NCI-H146 treated with DMSO at 0.1 percent for 48 hours (cell line): ENCODE measurements around the gene FHOD3.

Experiments
- DNase-seq: peaks from one replicate; lab custom pipeline; 2025; ENCODE audit not compliant: unreplicated experiment; lab: John Stamatoyannopoulos, UW

The FHOD3 gene

DNA sequence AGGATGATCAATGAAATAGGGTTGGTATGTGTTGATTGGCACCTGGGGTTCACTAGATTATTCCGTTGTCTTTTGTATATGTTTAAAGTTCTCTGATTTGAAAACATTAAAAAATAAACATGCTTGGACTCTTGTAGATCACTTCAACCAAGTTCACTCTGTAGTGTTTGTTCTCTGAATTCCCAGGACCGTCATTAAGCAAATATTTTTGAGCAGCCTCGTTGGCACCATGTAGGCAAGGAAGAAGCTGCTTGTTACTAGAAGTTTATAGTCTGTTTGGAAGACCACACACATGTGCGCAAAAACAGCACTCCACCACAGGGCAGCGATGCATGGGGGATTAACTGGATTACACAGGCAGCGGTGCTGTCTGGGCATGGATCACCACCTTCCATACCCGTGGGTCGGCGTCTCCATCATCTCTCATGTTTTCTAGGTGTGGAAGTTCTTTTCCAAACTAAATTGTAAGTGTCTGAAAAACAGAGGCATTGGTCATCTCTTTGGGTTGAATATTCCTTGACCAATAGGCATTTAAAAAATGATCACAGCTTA is 212.2 kb downstream of the FHOD3 start:
- no peak for DNase-seq

DNA sequence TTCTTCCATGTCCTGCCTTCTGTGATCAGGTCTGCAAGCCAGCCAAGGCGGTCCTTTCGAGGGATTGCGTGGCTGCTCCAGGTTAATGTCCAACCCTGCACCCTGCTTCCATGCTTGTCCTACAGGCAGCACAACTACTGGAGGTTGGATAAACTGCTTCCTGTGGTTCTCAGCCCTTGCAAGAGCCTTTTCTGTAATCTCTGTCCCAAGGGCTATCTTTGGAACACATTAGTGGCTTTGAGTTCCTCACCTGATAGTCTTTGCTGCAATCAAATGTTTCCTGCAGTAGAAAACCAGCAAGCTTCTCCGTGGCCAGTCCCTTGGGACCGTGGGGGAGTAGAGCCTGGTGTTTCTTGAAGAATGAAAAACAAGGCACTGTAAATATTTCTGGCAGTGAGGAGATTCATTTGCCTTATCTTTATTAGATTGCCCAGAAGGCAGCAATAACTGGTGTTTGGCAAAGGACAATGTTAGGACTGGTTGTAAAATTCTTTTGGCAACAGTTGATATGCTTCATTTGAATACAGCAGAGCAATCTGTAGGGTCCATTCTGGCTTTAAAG is 214.4 kb downstream of the FHOD3 start:
- DNase-seq: no peak

DNA sequence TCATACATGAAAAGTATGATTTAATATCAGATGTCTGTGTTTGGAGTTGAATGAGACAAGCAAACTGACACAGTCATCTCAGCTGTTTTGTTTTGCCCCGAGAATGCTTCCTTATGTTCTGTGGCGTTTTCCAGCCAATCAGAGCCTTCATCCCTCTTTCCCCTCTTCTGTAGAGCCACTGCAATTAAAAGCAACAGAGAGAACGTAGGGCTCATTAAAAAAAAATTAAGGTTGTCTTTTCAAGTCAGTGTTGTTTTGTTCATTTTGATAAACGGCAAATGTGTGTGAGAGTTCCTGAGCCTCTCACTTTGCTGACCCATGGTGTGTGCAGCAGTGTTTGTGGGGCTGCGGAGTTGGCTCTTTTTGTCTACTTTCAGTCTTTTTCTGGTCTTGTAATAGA is 216.0 kb downstream of the FHOD3 start:
- no peak for DNase-seq

DNA sequence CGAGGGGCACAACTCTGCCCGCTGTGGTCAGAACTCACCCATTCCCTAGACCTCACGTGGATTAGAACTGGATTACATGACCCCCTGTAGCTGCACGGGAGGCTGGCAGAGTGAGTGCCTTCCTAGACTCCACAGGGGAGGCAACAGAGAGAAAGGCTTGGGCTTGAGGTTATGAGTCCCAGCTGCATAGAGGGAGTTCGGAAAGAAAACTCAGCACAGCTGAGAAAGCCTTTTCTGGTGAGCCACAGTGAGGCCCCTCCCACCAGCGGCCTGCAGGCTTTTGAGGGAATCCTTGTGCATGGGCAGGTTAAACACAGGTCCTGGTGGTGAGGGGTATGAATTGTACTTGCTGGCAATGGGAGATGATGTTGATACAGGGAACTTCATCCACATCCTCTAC is 217.3 kb downstream of the FHOD3 start:
- DNase-seq: no peak

DNA sequence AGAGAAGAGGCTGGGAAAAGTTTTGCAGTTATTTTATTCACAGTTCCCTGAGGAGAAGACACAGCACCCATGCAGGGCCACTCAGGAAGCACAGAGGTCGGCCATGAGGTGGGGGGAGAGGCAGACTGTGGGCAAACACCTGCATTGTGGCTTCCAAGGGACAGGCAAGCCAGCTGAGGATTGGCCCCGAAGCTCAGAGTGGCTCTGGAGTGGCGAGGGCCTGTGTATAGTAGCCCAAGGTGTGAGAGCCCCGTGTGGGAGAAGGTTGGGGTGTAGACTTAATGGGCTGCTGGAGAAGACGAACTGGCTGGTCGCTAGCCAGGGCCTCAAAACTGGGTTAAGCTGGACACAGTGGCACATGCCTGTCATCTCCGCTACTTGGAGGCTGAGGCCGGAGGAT is 218.7 kb downstream of the FHOD3 start:
- DNase-seq: no peak

DNA sequence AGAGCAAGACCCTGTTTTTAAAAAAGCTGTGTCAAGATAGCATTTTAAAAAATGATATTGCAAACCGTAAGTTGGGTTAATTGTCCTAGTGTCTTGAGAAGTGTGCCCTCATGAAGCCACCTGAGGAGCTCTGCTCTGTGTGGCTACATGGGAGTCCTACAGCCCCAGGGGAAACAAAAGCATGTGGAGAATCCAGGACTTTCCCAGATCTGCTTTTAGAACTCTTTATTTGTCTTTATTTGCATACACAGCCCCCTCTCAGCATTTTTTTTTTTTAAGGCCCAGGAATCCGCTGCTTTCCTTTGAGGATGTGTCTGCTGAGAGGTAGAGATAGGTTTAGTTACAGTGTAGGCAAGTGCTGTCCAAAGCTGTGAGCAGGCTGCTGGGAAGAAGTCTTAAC is 219.2 kb downstream of the FHOD3 start:
- DNase-seq: no peak

DNA sequence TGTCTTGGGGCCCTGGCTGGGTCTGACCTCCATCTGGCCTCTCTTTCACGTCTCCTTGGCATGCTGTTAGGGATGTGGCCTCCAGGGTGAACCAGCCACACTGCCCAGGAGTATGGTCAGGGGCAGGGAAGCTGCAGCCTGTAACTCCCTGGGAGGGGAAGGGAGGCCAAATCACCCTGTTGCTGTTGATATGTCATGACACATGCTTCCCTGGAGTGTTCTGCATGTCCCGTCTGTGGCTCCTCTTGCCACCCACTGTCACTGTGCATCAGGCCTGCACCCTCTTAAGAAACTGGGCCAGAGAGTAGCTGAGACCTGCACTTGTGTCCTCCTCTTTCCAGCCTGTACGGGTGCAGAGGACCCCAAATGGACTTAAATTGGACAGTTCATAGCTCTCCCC is 221.3 kb downstream of the FHOD3 start:
- DNase-seq: no peak

DNA sequence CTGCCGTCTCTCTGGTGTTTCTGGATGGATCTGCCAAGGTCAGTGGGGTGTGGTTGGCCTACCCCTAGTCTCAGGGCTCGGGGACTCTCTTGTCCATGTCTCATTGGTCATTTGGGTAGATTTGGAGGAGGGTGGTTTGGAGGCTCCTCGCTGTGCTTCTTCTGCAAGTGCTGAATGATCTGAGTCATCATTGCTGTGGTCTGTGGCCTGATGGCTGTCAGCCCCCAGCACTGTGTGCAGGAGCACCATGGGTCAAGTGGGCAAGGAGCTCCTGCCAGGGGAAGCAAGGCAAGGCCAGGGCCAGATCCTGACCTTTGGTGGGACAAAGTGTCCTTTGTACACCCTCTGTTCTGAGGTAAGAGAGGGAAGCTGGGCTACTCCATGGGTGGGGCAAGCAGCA is 221.8 kb downstream of the FHOD3 start:
- no peak for DNase-seq

DNA sequence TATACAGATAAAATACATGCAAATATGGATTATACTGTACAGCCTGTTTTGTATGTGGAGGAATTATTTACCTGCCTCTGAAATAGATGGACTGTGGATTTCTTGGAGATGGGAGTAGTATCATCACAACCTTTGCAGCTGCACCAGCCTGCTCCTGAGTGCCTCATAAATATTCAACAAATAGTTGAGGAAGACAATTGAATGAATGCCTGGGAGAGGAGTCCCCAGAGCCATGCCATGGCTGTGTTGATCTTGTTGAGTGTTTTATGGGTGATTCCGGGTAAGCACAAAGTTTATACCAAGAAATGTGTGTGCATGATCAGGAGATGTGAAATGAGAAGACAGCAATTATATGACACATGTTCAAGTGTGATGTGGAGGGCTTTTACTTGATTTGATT is 225.0 kb downstream of the FHOD3 start:
- no peak for DNase-seq

DNA sequence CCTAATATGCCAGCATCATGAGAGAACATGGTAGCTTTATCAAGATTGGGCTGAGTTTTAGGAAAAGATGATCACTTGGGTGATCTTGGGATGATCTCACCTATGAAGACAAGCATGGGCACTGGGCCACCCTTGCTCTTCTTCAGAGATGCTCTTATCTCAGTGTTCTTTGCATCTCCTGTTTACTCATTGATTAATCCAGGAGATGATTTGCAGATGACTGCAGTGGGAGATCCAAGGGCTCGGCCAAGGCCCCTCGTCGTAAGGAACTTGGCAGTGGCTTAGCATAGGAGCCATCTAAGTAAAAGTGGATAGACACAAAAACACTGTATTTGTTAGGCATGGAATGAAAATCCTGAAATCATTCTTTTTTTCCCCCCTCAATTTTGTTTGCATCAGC is 228.4 kb downstream of the FHOD3 start:
- DNase-seq: no peak

DNA sequence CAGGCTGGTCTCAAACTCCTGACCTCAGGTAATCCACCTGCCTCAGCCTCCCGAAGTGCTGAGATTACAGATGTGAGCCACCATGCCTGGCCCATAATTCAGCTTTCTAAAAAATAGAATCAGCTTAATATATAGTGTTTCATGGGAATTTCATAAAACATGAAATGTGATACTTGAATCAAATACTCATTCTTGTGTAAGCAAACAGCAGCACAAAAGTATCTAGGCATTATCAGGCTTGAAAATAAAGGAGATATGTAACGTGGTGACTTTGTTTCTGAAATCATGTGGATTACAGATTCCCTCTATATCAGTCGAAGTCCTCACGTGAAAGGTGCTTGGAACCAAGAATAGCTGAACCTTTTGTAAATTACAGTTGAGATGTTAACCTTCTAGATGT is 229.1 kb downstream of the FHOD3 start:
- no peak for DNase-seq

DNA sequence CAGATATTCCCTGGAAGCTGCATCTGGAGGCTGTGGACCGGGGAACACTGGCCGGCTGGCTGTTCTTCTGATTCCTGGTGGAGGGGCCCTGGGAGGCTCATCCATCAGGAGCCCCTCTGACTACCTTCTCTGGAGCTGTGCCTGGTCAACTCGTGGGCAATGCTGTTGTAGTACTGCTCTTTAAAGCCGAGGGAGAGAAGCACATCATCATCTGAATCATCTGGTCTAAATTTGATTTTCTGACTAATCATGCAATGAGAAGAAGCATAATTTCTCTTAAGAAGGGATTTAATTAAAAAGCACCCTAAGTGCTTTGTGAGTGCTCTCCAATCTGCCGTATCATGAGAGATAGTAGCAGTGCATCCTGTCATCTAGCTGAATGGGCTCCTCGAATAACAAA is 229.5 kb downstream of the FHOD3 start:
- DNase-seq: no peak

DNA sequence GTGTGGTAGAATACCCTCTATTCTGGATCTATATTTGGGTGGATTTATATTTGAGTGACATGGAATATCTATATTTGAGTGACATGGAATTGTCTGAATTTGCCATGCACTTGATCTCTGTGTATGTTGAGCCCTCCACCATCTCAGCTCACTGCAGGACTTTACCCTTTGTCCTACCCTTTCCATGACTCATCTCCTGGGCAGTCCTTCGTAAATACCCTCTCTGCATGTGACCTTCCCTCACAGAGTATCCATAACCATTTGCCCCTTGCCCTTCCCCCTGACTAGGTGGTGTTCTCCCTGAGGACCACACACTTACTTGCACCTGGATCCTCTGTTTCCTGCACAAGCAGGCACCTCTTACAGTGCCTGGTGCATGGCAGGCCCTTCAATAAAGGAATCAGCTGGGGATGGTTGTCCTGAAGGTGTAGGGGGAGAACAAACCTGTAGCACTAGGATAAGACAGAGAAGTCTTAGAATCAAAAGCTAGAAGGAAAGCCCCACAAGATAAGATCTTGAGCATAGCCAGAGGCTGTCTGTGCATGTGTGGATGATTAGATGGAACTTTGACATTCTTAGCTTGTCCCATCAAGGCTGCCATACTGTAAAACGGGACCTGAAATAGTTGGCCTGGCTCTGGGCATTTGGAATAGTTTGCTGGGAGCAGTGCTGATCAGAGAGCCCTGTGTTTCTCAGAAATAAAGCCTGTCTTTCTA is 230.4 kb downstream of the FHOD3 start:
- DNase-seq: no peak

DNA sequence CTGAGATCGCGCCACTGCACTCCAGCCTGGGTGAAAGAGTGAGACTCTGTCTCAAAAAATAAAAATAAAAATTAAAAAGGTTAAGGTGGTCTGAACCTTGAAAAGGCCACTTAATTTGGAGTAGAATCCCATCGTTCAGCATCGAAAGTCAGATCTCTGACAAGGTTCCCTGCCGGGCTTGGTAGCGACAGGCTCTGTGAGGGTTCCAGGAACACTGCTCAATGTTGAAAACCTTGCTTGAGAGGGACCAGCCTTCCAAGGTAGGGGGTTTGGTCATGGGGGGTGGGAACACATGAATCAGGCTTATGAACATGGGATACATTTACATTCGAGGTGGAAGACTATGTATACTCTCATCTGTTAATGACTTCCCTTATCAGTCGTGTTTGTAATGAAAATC is 232.2 kb downstream of the FHOD3 start:
- DNase-seq: no peak

DNA sequence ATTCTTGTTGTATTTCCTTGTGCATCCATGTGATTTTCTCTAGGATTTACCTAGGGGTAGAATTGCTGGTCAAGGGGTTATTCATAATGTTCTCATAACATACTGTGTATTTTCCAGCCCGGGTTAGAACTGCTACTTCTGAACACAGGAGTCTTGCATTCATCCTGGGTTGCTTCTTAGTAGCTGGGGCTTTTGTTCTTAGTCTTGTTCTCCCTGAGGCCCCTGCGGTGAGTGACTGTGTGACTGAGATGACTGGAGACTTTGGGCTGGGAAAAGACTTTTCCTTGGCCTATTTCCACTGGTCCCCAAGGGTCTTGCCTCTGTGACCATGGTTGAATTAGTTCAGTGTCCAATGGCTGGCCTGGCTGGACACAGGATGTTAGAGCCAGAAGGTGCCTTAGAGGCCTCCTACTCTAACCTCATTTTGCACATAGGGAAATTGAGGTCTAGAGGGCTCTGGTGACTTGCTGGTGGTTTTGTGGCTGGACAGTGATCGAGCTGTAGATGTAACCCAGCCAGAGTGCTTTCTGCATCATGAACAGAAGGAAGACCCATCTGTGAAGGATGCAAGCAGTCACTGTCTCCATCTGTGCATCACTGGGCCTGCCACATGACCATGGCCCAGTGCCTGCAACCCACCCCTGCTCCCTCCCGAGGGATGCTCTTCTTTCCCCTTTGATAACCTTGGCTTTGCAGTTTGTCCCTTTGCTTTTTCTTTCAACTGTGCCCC is 233.3 kb downstream of the FHOD3 start:
- no peak for DNase-seq

DNA sequence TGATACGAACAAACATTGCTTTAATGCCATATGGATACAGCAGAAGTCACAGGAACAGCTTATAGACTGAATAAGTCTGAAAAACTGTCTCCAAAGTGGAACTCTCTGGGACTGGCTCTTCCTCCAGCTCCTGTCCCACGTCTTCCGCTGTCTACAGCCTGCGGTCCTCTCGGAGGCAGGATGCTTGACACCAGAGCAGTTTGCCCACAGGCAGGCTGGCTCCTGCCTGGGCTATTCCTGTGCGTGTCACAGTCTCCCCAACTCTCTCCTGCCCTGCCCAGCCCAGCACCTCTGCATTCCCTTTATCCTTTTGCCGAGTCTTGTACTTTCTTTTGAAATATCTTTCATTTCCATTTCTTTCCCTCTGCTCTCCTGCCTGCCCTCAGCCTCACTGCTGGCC is 234.1 kb downstream of the FHOD3 start:
- DNase-seq: no peak

DNA sequence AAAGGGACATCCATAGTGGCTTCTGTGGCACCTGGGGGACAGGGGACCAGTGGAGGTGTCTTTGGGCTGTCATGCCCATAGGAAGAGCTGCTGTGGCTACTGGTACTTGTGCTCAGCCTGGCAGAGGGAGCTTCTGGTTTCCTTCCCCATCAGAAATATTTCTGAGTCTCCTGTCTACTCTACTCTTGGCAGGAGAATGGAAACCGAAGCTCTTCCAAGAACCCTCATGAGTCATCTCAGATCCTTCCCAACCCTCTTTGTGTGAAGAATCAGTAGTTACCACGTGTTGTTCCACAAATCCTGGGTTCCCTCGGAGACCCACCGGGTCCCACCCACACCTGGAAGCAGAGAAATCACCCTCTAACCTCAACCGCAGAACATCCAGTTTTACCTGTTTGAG is 234.9 kb downstream of the FHOD3 start:
- DNase-seq: no peak

DNA sequence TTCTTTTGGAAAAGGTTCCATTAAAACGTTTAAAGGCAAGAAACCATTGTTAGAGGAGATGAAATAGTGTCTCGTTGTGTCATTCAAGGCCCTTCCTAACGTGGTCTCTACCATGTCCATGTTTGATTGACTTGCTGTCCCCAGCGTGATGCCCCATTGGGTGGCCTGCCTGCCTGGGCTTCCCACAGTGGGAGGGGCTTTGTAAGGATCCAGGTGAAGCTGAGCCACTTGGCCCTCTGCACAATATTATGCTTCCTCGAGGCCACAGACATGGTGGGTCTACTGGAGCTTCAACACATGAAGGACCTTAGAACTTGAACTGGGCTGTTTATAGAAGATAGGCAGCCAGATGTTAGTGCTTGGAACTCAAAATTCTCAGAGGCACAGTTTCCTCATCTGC is 235.3 kb downstream of the FHOD3 start:
- no peak for DNase-seq

DNA sequence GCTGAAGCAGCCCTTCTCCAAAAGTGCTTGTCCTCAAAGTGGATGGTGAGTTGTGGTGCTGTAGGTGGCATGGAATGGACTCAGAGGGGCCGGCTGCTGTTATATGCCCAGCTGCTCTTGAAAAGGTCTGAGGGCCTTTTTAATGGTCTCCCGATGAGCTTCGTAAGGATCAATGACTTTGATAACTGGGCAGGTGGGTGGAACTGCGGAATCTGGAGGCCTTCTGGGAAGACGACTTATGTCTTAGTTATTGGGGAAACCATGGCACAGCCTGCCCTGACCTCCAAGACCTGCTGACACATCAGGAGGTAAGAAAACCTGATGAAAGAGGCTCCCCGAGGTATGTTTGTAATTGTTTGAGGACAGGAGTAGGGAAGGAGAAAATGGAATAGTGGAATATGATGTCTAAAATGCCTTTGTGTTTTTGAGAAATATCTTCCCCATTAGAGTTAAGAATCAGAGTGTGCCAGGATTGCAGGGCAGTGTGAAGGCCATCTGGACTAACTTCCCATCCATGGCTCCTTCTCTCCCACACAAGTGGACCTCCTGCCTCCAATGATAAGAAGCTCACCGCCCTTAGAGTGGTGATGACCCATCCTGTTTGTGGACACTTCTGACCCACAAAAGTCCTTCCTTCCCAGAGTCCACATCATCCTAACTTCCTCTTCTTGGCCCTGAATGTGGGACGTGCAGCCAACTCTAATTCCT is 236.1 kb downstream of the FHOD3 start:
- no peak for DNase-seq

DNA sequence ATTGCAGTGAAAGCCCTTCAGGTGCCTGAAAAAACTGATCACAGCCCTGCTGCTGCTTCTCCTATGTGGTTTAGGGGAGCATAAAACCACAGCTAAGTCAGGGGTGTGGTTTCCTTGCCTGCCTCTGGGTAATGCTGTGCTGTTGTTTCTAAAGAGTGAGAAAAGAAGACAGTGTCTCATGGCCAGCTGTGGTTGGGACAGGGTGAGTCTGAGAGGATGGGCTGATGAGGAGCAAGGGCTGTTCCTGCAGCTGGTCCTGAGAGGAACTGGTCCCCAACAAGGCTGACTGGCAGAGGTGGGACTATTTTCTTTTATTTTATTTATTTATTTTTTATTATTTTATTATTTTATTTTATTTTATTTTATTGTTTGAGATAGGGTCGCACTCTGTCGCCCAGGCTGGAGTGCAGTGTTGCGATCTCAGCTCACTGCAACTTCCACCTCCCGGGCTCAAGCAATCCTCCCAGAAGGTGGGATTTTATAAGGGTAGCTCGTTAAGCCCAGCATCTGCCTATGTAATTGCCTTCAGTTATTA is 236.7 kb downstream of the FHOD3 start:
- DNase-seq: no peak

DNA sequence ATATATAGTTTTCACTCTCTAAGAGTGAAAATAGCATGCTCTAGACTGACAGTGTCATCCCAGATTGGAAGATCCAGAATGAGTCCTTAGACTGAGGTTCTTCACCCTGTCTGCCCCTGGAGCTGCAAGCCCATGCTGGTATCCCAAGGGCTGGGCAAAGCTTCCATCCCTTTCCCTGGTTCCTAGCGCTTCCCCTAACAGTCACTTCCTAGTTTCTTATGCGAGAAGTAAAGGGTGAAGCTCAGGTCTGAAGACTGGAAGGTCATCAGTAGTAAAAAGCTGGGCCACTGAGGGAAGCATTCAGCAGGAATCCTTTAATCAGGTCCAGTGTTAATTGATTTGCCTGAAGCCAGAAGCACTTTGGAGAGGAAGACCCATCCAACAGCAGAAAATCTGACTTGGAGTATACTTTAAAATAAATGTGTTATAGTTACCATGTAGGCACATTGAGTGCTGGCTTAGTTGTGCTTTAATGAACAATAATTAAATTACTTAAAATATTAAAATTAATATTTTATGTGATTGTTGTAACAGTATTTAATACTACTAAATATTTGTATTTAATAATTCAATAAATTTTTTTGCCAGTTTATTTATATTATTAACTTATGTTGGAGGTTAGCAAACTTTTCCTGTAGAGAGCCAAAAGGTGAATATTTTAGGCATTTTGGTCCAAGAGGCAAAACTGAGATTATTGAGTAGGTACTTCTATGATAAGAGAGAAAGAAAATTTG is 237.9 kb downstream of the FHOD3 start:
- DNase-seq: no peak
